NCI-H2227 (cell line): ENCODE results near the gene CYB5R3.
"Not testable (repeated sequence)": the region's sequence is repeated elsewhere in the genome, so short reads cannot be mapped to it uniquely, and the experiment has no call there.

Experiments used
- DNase-seq: peaks from one replicate; lab custom pipeline; 2025; ENCODE audit not compliant: unreplicated experiment; lab: John Stamatoyannopoulos, UW

Gene CYB5R3

DNA sequence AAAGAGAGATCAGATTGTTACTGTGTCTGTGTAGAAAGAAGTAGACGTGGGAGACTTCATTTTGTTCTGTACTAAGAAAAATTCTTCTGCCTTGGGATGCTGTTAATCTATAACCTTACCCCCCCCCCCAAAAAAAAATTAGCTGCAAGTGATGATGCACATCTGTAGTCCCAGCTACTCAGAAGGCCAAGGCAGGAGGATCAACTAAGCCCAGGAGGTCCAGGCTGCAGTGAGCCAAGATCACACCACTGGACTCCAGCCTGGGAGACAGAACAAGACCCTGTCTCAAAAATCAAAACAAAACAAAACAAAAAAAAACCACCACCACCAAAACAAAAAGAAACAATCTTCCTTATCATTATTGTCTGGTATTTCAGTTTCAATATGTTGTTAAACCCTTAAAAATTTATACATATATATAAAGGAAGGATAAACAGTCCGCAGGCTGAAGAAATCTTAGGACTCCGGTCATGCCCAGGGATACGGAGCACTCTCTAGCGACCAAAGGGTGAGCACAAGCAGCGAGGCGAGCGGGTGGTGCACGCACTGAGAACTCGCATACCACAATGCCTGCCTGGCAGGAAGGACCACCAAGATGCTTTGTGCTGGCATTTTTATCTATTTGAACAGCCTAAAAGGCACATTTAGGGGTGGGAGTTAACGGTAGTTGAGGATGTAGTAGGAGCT, 40.9 kb downstream of the CYB5R3 start:
- DNase-seq = peak; percentile 63

DNA sequence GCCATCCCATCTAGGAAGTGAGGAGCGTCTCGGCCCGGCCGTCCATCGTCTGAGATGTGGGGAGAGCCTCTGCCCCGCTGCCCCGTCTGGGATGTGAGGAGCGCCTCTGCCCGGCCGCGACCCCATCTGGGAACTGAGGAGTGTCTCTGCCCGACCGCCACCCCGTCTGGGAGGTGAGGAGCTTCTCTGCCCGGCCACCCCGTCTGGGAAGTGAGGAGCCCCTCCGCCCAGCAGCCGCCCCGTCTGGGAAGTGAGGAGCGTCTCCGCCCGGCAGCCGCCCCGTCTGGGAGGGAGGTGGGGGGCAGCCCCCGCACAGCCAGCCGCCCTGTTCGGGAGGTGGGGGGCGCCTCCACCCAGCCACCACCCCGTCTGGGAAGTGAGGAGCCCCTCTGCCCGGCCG, 41.6 kb downstream of the CYB5R3 start:
- not testable (repeated sequence) for DNase-seq

DNA sequence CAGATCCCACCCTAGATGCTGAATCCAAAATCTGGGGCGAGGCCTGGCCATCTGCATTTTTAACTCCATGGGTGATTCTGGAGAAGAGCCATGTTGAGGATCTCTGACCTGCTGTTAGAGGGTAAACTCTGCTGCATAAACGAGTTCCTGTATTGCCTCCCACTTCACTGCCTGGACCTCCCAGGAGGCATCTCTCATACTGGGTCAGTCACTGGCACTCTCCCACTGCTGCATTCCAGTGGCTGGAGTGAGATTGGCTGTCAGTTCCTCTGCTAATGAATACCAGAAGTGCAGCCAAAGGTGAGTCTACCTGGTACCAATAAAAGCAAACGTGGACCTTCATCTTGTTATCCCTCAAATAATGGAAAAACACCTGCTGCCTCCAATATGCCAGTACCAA, 44.8 kb downstream of the CYB5R3 start:
- DNase-seq = no peak

DNA sequence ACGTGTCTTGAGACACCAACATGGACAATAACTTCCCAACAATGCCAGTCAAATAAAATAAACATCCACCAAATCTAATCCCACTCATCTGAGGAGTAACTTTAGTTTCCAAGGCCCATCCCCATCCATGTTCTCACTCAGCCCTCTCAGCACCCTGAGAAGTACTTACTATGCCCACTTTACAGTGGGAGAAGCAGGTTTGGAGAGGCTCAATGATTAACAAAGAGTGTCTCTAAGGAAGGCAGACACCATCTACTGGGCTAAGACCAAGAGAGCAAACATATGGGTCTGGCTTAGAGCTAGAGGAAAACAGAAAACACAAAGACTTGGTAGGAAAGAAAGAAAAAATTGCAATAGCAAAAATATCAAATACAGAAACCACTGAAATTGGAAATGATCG, 45.8 kb downstream of the CYB5R3 start:
- DNase-seq = no peak

- DNase-seq = no peak
These were observed 46.7 kb downstream of the CYB5R3 start for GRCh38 chr22:42602470-42602869.

GRCh38 chr22:42601879-42602465, 47.2 kb downstream of the CYB5R3 start:
- DNase-seq = no peak

DNA sequence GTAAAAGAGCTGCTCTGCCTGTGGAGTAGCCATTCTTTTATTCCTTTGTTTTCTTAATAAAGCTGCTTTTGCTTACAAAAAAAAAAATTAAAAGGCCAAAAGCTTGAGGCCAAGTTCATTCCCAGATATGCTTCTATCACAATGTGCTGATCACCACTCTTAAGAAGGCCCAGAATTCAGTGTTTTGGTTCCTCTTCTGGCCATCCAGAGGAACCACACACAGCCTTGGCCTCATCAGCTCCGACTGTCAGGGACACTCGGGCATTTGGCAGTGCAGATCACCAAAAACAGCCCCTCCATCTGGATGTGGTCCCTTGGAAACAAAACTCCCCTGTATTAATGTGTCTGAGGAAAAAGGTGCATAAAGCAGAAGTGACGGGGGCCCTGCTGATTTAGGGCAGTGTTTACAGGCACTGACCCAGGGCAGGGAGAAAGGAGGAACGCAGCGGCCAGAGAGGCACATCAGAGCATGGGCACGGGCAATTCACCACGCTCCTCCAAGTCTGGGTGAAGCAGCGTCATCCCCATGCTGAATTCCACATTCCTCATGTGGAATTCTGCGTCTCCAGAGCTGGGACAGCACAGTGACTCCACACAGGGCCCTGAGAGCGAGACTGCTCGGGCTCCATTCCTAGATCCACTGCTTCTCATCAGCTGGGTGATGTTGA, 52.2 kb downstream of the CYB5R3 start:
- DNase-seq = no peak

DNA sequence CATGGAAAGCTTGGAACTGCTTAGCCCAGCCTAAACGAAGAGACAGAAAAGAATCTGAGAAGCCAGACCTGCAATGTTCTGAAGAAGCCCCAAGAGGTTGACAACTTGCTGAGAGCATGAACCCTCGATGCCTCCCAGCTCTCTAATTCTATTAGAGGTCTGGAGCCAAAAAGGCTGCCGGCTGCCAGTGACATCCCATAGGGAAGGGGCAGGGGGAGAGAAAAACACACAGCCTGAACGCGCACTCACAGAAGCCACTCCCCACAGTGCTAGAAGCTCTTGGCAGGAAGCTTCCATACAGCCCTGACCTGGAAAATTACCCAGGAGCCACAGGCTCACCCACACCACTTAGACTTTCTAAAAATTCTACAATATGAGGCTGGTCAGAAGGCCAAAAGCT, 52.9 kb downstream of the CYB5R3 start:
- peak; percentile 25 for DNase-seq

- DNase-seq = no peak
These were observed 53.8 kb downstream of the CYB5R3 start for GRCh38 chr22:42595434-42595833.

- DNase-seq = no peak
These were observed 57.2 kb downstream of the CYB5R3 start for GRCh38 chr22:42591987-42592386.

GRCh38 chr22:42587588-42588175, 61.5 kb downstream of the CYB5R3 start:
- DNase-seq = no peak

GRCh38 chr22:42586381-42586780, 62.8 kb downstream of the CYB5R3 start:
- DNase-seq = no peak

DNA sequence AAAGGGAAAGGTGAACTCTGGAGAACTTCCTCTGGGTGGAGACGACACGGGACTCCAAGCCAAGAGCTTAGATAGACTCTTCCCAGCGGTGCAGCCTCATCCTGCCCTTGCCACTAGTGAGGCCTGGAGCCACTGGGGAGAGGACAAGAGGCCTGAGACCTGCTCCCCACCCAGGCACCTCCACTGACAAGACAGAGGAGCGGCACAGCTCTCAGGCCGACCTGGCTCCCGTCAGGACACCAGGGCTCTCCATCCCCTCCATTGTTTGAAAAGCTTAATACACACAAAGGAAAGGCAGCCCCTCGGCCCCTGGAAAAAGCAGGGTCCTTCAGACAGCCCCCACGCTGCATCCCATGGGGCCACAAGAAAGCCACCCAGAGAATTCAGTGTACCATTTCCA, 64.1 kb downstream of the CYB5R3 start:
- DNase-seq = no peak

DNA sequence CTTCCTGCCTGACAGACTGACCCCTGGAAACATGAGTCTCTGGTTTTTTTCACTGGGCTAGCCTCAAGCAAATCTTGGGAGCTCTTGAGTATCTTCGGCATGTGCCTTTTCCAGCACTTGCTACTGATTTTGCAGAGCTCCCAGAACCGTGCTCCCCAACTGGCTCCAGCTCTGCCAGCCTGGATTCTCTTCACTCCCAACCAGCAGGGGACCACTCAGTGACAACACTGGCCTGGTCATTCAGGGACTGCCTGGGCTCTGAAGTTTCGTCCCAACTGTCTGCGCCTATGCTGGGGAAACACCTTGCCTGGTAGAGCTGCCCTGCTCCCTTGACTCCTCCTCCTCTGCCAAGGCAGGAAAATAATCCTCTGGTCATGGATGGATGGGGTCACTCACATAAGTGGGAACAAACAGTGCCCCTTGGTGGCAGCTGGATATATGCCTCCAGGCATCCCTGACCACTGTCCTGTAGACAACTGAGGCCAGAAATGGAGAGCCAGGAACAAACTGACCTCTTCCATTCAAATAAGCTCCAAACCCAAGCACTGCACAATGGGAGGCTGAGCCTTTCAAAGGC, 64.7 kb downstream of the CYB5R3 start:
- no peak for DNase-seq

GRCh38 chr22:42582987-42583386, 66.2 kb downstream of the CYB5R3 start:
- no peak for DNase-seq

DNA sequence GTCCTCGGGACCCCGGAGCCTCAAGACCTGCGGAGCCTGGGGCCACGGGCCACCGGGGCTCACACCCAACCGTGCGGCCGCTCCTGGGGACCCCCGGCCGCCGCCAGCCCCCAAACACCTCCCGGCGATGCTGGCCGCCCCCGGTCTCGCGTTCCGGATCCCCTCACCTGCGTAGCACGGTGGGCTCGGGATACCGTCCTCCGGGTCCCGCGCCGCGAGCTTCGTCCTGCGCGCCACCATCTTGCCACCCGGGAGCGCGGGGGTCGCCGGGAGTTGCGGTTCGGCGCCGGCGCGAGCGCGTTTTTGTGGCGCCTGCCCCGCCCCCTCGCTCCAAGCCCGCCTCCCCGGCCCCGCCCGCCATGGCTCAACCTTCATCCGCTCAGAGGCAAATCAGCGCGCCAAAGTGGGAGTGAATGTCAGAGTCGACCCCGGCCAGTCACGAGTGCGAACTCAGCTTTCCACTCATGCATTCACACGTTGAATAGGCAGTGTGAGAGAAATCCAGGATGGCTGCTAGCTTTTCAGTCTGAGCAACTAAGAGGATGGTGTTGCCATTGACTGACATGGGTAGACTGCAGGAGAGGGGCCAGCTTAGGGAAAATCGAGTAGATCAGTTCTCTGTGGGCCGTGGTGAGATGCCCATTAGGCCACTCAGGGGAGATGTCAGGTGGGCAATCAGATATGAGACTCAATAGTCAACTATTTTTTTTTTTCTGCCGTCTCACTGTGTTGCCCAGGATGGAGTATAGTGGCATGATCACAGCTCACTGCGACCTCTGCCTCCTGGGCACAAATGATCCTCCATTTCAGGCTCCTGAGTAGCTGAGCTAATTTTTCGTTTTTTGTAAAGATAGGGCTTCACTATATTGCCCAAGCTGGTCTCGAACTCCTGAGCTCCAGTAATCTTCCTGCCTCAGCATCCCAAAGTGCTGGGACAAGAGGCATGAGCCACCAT, 67.2 kb downstream of the CYB5R3 start:
- peak; percentile 81 for DNase-seq

DNA sequence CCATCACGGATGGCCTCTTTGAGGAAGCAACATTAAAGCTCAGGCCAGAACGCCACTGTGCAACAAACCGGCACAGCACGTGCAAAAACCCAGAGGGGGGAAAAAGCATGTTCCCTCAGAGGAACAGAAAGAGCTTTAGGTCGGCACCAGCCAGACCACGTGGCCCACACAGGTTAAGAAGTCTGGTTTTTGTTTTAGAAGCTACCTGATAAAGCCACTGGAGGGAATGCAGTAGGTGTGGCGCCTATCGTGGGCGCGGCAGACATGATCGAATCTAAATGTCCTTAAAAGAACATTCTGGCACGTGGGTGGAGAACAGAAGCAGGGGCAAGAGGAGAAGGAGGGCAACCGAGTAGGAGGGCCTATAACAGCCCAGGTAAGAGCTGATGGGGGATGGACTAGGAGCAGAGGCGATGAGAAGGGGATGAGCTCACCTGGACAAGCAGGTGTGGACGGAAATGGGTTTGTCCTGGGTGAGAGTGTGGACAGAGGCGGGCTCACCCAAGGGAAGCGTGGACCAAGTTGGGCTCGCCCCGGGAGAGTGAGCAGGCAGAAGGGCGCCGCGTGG, 67.9 kb downstream of the CYB5R3 start:
- DNase-seq = not testable (repeated sequence)

- not testable (repeated sequence) for DNase-seq
These were observed 69.2 kb downstream of the CYB5R3 start for GRCh38 chr22:42580040-42580439.

GRCh38 chr22:42577623-42578240, 71.5 kb downstream of the CYB5R3 start:
- no peak for DNase-seq

GRCh38 chr22:42577141-42577540, 72.1 kb downstream of the CYB5R3 start:
- not testable (repeated sequence) for DNase-seq
